Gastrocnemius medialis (tissue), 4 donors: ENCODE data around the gene ZBP1.

Experiments
- POLR2A ChIP-seq, 2 donors: fragments of 450-650 bp; IDR thresholded peaks; one replicate each; pipeline ENCODE4 v1.6.1; 2017; ENCODE audit warnings: antibody characterized with exemption in 2 of 2, mild to moderate bottlenecking in 2 of 2, moderate library complexity in 2 of 2
- TF ChIP-seq, protein P1 (sequence below), 5 experiments: fragments of 450-650 bp in 3 of 5; fragments of 200-600 bp in 2 of 5; sonication (generic) in 2 of 5; IDR thresholded peaks in 4 of 5; conservative IDR thresholded peaks in 1 of 5; 1 replicate in 4 of 5; 2 replicates in 1 of 5; pipeline ENCODE4 v1.5.1; 2016 to 2019; ENCODE audit warnings: antibody characterized with exemption in 5 of 5, mild to moderate bottlenecking in 3 of 5, moderate library complexity in 3 of 5

DNA sequence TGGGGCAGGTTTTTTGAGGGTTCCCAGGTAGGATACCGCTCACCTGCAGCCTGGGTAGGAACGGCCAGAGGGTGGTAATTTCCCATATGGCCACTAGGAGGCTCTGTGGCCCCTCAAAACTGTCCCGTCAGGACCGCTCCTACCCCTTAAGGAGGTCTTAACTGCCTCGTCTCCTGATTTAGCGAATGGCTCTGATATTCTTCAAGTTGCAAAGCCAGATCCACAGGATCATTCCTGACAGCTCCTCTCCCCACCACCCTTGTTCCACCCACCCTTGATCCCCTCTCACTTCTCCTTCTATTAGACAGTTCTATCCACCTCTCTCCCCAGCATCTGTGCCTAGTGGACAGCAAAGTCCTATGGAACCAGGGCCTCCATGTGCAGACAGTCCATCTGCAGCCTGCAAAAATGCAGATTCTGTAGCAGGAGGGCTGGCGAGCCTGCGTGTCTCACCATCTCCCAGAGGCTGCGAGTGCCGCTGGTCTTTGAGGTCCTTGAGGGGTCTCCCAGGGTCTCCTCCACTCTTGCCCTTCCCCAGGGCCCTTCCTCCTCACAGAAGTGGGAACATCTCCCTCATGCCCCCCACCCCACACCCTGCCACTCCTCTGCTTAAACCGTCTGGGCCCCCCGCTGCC is 34.3 kb upstream of the ZBP1 start:
- TF ChIP-seq, protein P1, sequence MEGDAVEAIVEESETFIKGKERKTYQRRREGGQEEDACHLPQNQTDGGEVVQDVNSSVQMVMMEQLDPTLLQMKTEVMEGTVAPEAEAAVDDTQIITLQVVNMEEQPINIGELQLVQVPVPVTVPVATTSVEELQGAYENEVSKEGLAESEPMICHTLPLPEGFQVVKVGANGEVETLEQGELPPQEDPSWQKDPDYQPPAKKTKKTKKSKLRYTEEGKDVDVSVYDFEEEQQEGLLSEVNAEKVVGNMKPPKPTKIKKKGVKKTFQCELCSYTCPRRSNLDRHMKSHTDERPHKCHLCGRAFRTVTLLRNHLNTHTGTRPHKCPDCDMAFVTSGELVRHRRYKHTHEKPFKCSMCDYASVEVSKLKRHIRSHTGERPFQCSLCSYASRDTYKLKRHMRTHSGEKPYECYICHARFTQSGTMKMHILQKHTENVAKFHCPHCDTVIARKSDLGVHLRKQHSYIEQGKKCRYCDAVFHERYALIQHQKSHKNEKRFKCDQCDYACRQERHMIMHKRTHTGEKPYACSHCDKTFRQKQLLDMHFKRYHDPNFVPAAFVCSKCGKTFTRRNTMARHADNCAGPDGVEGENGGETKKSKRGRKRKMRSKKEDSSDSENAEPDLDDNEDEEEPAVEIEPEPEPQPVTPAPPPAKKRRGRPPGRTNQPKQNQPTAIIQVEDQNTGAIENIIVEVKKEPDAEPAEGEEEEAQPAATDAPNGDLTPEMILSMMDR (IDR thresholded peaks at IDR 0.05 in 4 of 5, conservative IDR thresholded peaks at IDR 0.05 in 1 of 5), result peak; percentile 88 to 94 (median 91)
- no peak for TF ChIP-seq POLR2A (IDR thresholded peaks at IDR 0.05)
